Measurements from ENCODE around the gene PKP1.

DNA sequence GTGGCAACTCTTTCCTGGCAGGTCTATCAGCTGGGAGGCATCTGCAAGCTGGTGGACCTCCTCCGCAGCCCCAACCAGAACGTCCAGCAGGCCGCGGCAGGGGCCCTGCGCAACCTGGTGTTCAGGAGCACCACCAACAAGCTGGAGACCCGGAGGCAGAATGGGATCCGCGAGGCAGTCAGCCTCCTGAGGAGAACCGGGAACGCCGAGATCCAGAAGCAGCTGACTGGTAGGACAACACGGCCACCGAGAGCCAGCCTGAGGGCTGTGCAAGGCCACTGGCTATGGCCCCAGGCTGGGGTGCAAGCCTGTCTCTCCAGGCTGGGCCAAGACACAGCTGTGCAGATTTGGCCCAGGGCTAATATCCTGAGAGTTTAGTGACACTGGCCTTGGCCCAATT lies 34.2 kb downstream of the PKP1 start:
- TF ChIP-seq POLR2A (IDR thresholded peaks at IDR 0.05; ENCODE audit: low read length) (no peak), GATA1 (IDR thresholded peaks at IDR 0.05; ENCODE audit: low read depth, low read length) (no peak)

All from erythroblast (primary cell).